ENCODE results near the gene C1orf198. TPM values are rescaled to one million over a fixed set of nuclear protein-coding genes. Genes with fewer than 3 reads are reported as not detected.

Gene C1orf198
- total RNA-seq, 1 donor from 2014 or later = 7.1 TPM

- no peaks in the 10 kb centered on the region for H3K27me3 ChIP-seq (ENCODE audit: control insufficient read depth, insufficient read depth, low read length)
- DNase-seq (ENCODE audit: low read depth) = no peak
- no peak for FAIRE-seq
- H3K4me3 ChIP-seq (ENCODE audit: low read depth, low read length) = no peak overlapping the region
- TF ChIP-seq CTCF (IDR thresholded peaks at IDR 0.05; ENCODE audit: insufficient read depth, low read length, severe bottlenecking) = no peak
- no peaks in the 10 kb centered on the region for H3K36me3 ChIP-seq (ENCODE audit: control insufficient read depth, insufficient read depth, low read length)
These were observed 43.8 kb downstream of the C1orf198 start for GRCh38 chr1:230824551-230824918.

GRCh38 chr1:230823931-230824381 is 44.4 kb downstream of the C1orf198 start:
- peak; percentile 28 for DNase-seq (ENCODE audit: low read depth)
- Histone ChIP-seq H3K36me3 (ENCODE audit: control insufficient read depth, insufficient read depth, low read length) (no peaks in the 10 kb centered on the region), H3K4me3 (ENCODE audit: low read depth, low read length) (no peak overlapping the region), H3K27me3 (ENCODE audit: control insufficient read depth, insufficient read depth, low read length) (no peaks in the 10 kb centered on the region)
- no peak for TF ChIP-seq CTCF (IDR thresholded peaks at IDR 0.05; ENCODE audit: insufficient read depth, low read length, severe bottlenecking)
- FAIRE-seq = no peak

- H3K4me3 ChIP-seq (ENCODE audit: low read depth, low read length) = no peak overlapping the region
- DNase-seq (ENCODE audit: low read depth) (no peak), FAIRE-seq (no peak)
- no peaks in the 10 kb centered on the region for H3K27me3 ChIP-seq (ENCODE audit: control insufficient read depth, insufficient read depth, low read length)
- no peak for TF ChIP-seq CTCF (IDR thresholded peaks at IDR 0.05; ENCODE audit: insufficient read depth, low read length, severe bottlenecking)
- H3K36me3 ChIP-seq (ENCODE audit: control insufficient read depth, insufficient read depth, low read length) = no peaks in the 10 kb centered on the region
These were observed 44.9 kb downstream of the C1orf198 start for GRCh38 chr1:230823426-230823825.

- Histone ChIP-seq H3K4me3 (ENCODE audit: low read depth, low read length) (no peak overlapping the region), H3K36me3 (ENCODE audit: control insufficient read depth, insufficient read depth, low read length) (no peaks in the 10 kb centered on the region), H3K27me3 (ENCODE audit: control insufficient read depth, insufficient read depth, low read length) (no peaks in the 10 kb centered on the region)
- FAIRE-seq = no peak
- no peak for TF ChIP-seq CTCF (IDR thresholded peaks at IDR 0.05; ENCODE audit: insufficient read depth, low read length, severe bottlenecking)
- DNase-seq (ENCODE audit: low read depth) = no peak
These were observed 46.2 kb downstream of the C1orf198 start for GRCh38 chr1:230822092-230822581.

- no peak overlapping the region for H3K4me3 ChIP-seq (ENCODE audit: low read depth, low read length)
- DNase-seq (ENCODE audit: low read depth) = no peak
- H3K27me3 ChIP-seq (ENCODE audit: control insufficient read depth, insufficient read depth, low read length) = no peaks in the 10 kb centered on the region
- no peak for FAIRE-seq
- H3K36me3 ChIP-seq (ENCODE audit: control insufficient read depth, insufficient read depth, low read length) = no peaks in the 10 kb centered on the region
- TF ChIP-seq CTCF (IDR thresholded peaks at IDR 0.05; ENCODE audit: insufficient read depth, low read length, severe bottlenecking) = no peak
These were observed 47.0 kb downstream of the C1orf198 start for GRCh38 chr1:230821346-230821745.

- DNase-seq (ENCODE audit: low read depth) (no peak), FAIRE-seq (peak; percentile 72)
- no peaks in the 10 kb centered on the region for H3K36me3 ChIP-seq (ENCODE audit: control insufficient read depth, insufficient read depth, low read length)
- no peaks in the 10 kb centered on the region for H3K27me3 ChIP-seq (ENCODE audit: control insufficient read depth, insufficient read depth, low read length)
- no peak for TF ChIP-seq CTCF (IDR thresholded peaks at IDR 0.05; ENCODE audit: insufficient read depth, low read length, severe bottlenecking)
- H3K4me3 ChIP-seq (ENCODE audit: low read depth, low read length) = no peak overlapping the region
These were observed 47.8 kb downstream of the C1orf198 start for GRCh38 chr1:230820568-230820967.

All from bronchial epithelial cell (primary cell).